Fibroblast of mammary gland (primary cell): ENCODE measurements around the gene PTPRA.
"Not testable (repeated sequence)": the region's sequence is repeated elsewhere in the genome, so short reads cannot be mapped to it uniquely, and the experiment has no call there.

Experiments
- DNase-seq: peaks from one replicate; pipeline ENCODE4 v3.0.0-alpha.2; 2010; ENCODE audit warnings: low read depth
- H3K4me3 ChIP-seq: 2 replicates; pipeline ENCODE4 v1.5.1; 2011; ENCODE audit warnings: low read depth, mild to moderate bottlenecking, low read length, moderate library complexity; ENCODE audit not compliant: control insufficient read depth
- CTCF ChIP-seq: conservative IDR thresholded peaks from 2 replicates; pipeline ENCODE4 v1.5.1; 2011; ENCODE audit warnings: low read depth, low read length, inconsistent platforms; ENCODE audit not compliant: control insufficient read depth, insufficient read depth

The PTPRA gene

GRCh38 chr20:2891343-2891742 lies 18.1 kb downstream of the PTPRA start:
- no peak for DNase-seq
- no peak for TF ChIP-seq CTCF
- no peak overlapping the region for H3K4me3 ChIP-seq

- no peak for DNase-seq
These were observed 19.1 kb downstream of the PTPRA start for GRCh38 chr20:2892376-2892775.

GRCh38 chr20:2894221-2894620 lies 20.9 kb downstream of the PTPRA start:
- H3K4me3 ChIP-seq: no peak overlapping the region
- no peak for DNase-seq
- no peak for TF ChIP-seq CTCF

More at GRCh38 chr20:2892376-2892775, 19.1 kb downstream of the PTPRA start:
- TF ChIP-seq CTCF: no peak
- no peak overlapping the region for H3K4me3 ChIP-seq

GRCh38 chr20:2895154-2895553 lies 21.9 kb downstream of the PTPRA start:
- DNase-seq, H3K4me3 ChIP-seq: not testable (repeated sequence)

- no peak overlapping the region for H3K4me3 ChIP-seq
- TF ChIP-seq CTCF: no peak
- DNase-seq: no peak
These were observed 26.0 kb downstream of the PTPRA start for GRCh38 chr20:2899243-2899642.

GRCh38 chr20:2900845-2901592 lies 27.7 kb downstream of the PTPRA start:
- no peak overlapping the region for H3K4me3 ChIP-seq
- TF ChIP-seq CTCF: no peak
- DNase-seq: no peak

- no peak overlapping the region for H3K4me3 ChIP-seq
- no peak for TF ChIP-seq CTCF
- no peak for DNase-seq
These were observed 29.0 kb downstream of the PTPRA start for GRCh38 chr20:2902291-2902690.
